ENCODE measurements around the gene IPO11.
"Not testable (repeated sequence)": the region's sequence is repeated elsewhere in the genome, so short reads cannot be mapped to it uniquely, and the experiment has no call there.

Gene IPO11

GRCh38 chr5:62514510-62515119 lies 102.1 kb downstream of the IPO11 start:
- no peak for DNase-seq (ENCODE audit: low spot score)

- not testable (repeated sequence) for DNase-seq (ENCODE audit: low spot score)
Observed at GRCh38 chr5:62520812-62521211, 108.2 kb downstream of the IPO11 start.

GRCh38 chr5:62521319-62521718 lies 108.8 kb downstream of the IPO11 start:
- DNase-seq (ENCODE audit: low spot score): no peak

GRCh38 chr5:62522811-62523210 lies 110.2 kb downstream of the IPO11 start:
- DNase-seq (ENCODE audit: low spot score): no peak

- no peak for DNase-seq (ENCODE audit: low spot score)
Observed at GRCh38 chr5:62533597-62533996, 121.0 kb downstream of the IPO11 start.

- DNase-seq (ENCODE audit: low spot score): no peak
Observed at GRCh38 chr5:62534461-62535236, 122.1 kb downstream of the IPO11 start.

GRCh38 chr5:62536232-62536631 lies 123.7 kb downstream of the IPO11 start:
- DNase-seq (ENCODE audit: low spot score): no peak

GRCh38 chr5:62536783-62537182 lies 124.2 kb downstream of the IPO11 start:
- DNase-seq (ENCODE audit: low spot score): no peak

GRCh38 chr5:62538017-62538942 lies 125.7 kb downstream of the IPO11 start:
- no peak for DNase-seq (ENCODE audit: low spot score)

GRCh38 chr5:62542720-62543119 lies 130.2 kb downstream of the IPO11 start:
- no peak for DNase-seq (ENCODE audit: low spot score)

- DNase-seq (ENCODE audit: low spot score): no peak
Observed at GRCh38 chr5:62547945-62548630, 135.5 kb downstream of the IPO11 start.

- no peak for DNase-seq (ENCODE audit: low spot score)
Observed at GRCh38 chr5:62550103-62550502, 137.5 kb downstream of the IPO11 start.

GRCh38 chr5:62555930-62556329 lies 143.4 kb downstream of the IPO11 start:
- no peak for DNase-seq (ENCODE audit: low spot score)

- DNase-seq (ENCODE audit: low spot score): no peak
Observed at GRCh38 chr5:62558941-62559340, 146.4 kb downstream of the IPO11 start.

- DNase-seq (ENCODE audit: low spot score): no peak
Observed at GRCh38 chr5:62560786-62561185, 148.2 kb downstream of the IPO11 start.

- no peak for DNase-seq (ENCODE audit: low spot score)
Observed at GRCh38 chr5:62561896-62562295, 149.3 kb downstream of the IPO11 start.

GRCh38 chr5:62562867-62563266 lies 150.3 kb downstream of the IPO11 start:
- DNase-seq (ENCODE audit: low spot score): no peak

GRCh38 chr5:62564101-62564500 lies 151.5 kb downstream of the IPO11 start:
- no peak for DNase-seq (ENCODE audit: low spot score)

GRCh38 chr5:62565740-62566139 lies 153.2 kb downstream of the IPO11 start:
- not testable (repeated sequence) for DNase-seq (ENCODE audit: low spot score)

- DNase-seq (ENCODE audit: low spot score): no peak
Observed at GRCh38 chr5:62568143-62568542, 155.6 kb downstream of the IPO11 start.

- peak; percentile 8 for DNase-seq (ENCODE audit: low spot score)
Observed at GRCh38 chr5:62568800-62569432, 156.4 kb downstream of the IPO11 start.

GRCh38 chr5:62569470-62569869 lies 156.9 kb downstream of the IPO11 start:
- no peak for DNase-seq (ENCODE audit: low spot score)
